GM23338 (cell line): ENCODE data around the gene PPP4R3A. TPM values are rescaled to one million over a fixed set of nuclear protein-coding genes. Genes with fewer than 3 reads are reported as not detected.

Experiments used
- ETS1 ChIP-seq: IDR thresholded peaks from 2 replicates; pipeline ENCODE4 v1.6.1; 2016; ENCODE audit warnings: antibody characterized with exemption
- STAT1 ChIP-seq: IDR thresholded peaks from one replicate; pipeline ENCODE4 v1.6.1; 2016; ENCODE audit warnings: antibody characterized with exemption; ENCODE audit not compliant: unreplicated experiment
- polyA plus RNA-seq: library from polyadenylated mRNA; unstranded; fragments of >200 nt; fragmentation: Nextera tagmentation; extraction: Ambion mirVana; gene quantifications from 2 replicates; pipeline ENCODE4 v1.2.1, GENCODE V29; 2016
- total RNA-seq: library from RNA; depleted of rRNA; stranded (reverse); fragments of >200 nt; shearing (Covaris generic); gene quantifications from 2 replicates; pipeline ENCODE4 v1.2.3, GENCODE V29; 2014
- TF ChIP-seq, protein P1 (sequence below): IDR thresholded peaks from one replicate; pipeline ENCODE4 v1.6.1; 2018; ENCODE audit warnings: antibody characterized with exemption; ENCODE audit not compliant: unreplicated experiment
- TF ChIP-seq, protein P2 (sequence below): fragments of 250-450 bp; sonication (Bioruptor Pico); IDR thresholded peaks from 2 replicates; pipeline ENCODE4 v1.5.0; 2020; ENCODE audit warnings: mild to moderate bottlenecking, moderate library complexity

Gene PPP4R3A
- total and polyA plus RNA-seq, 2 experiments from 2014 or later, result 50.3 to 128 TPM

DNA sequence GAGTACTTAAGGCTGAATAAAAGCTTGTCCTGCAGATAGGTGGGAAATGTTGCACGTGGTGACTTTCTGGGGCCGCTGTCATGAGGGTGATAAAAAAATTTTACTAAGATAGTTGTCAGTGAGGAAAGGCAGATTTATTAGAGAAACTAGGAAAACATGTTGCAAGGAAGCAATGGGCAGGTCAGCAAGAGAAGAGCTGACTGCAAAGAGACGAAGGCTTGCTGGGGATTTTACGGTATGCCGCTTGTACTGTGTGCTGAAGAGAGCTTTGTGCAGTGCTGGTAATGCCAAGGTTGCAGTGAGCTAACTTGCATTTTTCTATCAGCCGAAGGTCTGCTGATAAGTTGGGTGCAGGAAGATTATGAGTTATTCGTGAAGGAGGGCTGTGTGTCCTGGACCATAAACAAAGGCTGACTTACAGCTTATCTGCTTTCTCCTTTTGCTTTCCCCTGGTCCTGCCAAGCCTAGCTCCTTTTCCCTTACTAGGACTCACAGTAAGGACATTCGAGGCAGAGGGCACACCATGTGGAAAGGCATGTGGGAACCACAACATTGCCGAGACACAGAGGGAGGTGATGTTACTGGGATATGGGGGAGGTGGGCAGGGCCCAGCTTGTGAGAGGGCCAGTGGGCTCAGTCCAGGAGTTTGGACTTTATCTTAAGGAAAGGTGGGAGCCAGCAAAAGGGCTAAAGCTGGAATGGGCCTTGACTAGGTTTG is 85.1 kb downstream of the PPP4R3A start (continued):
- TF ChIP-seq, protein P1, sequence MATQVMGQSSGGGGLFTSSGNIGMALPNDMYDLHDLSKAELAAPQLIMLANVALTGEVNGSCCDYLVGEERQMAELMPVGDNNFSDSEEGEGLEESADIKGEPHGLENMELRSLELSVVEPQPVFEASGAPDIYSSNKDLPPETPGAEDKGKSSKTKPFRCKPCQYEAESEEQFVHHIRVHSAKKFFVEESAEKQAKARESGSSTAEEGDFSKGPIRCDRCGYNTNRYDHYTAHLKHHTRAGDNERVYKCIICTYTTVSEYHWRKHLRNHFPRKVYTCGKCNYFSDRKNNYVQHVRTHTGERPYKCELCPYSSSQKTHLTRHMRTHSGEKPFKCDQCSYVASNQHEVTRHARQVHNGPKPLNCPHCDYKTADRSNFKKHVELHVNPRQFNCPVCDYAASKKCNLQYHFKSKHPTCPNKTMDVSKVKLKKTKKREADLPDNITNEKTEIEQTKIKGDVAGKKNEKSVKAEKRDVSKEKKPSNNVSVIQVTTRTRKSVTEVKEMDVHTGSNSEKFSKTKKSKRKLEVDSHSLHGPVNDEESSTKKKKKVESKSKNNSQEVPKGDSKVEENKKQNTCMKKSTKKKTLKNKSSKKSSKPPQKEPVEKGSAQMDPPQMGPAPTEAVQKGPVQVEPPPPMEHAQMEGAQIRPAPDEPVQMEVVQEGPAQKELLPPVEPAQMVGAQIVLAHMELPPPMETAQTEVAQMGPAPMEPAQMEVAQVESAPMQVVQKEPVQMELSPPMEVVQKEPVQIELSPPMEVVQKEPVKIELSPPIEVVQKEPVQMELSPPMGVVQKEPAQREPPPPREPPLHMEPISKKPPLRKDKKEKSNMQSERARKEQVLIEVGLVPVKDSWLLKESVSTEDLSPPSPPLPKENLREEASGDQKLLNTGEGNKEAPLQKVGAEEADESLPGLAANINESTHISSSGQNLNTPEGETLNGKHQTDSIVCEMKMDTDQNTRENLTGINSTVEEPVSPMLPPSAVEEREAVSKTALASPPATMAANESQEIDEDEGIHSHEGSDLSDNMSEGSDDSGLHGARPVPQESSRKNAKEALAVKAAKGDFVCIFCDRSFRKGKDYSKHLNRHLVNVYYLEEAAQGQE, result no peak
- TF ChIP-seq ETS1 (no peak), STAT1 (no peak)
- TF ChIP-seq, protein P2, sequence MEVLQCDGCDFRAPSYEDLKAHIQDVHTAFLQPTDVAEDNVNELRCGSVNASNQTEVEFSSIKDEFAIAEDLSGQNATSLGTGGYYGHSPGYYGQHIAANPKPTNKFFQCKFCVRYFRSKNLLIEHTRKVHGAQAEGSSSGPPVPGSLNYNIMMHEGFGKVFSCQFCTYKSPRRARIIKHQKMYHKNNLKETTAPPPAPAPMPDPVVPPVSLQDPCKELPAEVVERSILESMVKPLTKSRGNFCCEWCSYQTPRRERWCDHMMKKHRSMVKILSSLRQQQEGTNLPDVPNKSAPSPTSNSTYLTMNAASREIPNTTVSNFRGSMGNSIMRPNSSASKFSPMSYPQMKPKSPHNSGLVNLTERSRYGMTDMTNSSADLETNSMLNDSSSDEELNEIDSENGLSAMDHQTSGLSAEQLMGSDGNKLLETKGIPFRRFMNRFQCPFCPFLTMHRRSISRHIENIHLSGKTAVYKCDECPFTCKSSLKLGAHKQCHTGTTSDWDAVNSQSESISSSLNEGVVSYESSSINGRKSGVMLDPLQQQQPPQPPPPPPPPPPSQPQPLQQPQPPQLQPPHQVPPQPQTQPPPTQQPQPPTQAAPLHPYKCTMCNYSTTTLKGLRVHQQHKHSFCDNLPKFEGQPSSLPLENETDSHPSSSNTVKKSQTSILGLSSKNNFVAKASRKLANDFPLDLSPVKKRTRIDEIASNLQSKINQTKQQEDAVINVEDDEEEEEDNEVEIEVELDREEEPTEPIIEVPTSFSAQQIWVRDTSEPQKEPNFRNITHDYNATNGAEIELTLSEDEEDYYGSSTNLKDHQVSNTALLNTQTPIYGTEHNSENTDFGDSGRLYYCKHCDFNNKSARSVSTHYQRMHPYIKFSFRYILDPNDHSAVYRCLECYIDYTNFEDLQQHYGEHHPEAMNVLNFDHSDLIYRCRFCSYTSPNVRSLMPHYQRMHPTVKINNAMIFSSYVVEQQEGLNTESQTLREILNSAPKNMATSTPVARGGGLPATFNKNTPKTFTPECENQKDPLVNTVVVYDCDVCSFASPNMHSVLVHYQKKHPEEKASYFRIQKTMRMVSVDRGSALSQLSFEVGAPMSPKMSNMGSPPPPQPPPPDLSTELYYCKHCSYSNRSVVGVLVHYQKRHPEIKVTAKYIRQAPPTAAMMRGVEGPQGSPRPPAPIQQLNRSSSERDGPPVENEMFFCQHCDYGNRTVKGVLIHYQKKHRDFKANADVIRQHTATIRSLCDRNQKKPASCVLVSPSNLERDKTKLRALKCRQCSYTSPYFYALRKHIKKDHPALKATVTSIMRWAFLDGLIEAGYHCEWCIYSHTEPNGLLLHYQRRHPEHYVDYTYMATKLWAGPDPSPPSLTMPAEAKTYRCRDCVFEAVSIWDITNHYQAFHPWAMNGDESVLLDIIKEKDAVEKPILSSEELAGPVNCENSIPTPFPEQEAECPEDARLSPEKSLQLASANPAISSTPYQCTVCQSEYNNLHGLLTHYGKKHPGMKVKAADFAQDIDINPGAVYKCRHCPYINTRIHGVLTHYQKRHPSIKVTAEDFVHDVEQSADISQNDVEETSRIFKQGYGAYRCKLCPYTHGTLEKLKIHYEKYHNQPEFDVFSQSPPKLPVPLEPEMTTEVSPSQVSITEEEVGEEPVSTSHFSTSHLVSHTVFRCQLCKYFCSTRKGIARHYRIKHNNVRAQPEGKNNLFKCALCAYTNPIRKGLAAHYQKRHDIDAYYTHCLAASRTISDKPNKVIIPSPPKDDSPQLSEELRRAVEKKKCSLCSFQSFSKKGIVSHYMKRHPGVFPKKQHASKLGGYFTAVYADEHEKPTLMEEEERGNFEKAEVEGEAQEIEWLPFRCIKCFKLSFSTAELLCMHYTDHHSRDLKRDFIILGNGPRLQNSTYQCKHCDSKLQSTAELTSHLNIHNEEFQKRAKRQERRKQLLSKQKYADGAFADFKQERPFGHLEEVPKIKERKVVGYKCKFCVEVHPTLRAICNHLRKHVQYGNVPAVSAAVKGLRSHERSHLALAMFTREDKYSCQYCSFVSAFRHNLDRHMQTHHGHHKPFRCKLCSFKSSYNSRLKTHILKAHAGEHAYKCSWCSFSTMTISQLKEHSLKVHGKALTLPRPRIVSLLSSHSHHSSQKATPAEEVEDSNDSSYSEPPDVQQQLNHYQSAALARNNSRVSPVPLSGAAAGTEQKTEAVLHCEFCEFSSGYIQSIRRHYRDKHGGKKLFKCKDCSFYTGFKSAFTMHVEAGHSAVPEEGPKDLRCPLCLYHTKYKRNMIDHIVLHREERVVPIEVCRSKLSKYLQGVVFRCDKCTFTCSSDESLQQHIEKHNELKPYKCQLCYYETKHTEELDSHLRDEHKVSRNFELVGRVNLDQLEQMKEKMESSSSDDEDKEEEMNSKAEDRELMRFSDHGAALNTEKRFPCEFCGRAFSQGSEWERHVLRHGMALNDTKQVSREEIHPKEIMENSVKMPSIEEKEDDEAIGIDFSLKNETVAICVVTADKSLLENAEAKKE (CRISPR knock-in tag), result no peak
